Measurements from ENCODE around the gene PHLDA2. TPM values are rescaled to one million over a fixed set of nuclear protein-coding genes. Genes with fewer than 3 reads are reported as not detected.

PHLDA2 gene
- total RNA-seq, 3 donors from 2014 or later = 8.9 to 25.6 (median 23.9) TPM

GRCh38 chr11:2902784-2903671, 26.2 kb downstream of the PHLDA2 start:
- DNase-seq (peak; percentile 70 to 83 (median 81)), ATAC-seq (peak; percentile 49)
- Histone ChIP-seq H3K36me3 (ENCODE audit: low read depth) (no peaks in the 10 kb centered on the region), H3K9me3 (no peaks in the 10 kb centered on the region), H3K4me1 (ENCODE audit: low read depth) (peaks cover 16% of the 10 kb centered on the region), H3K4me3 (peak overlapping the region; percentile 57)
- intact Hi-C loops (cut with DNase I, micrococcal nuclease) = no loop called here
- TF ChIP-seq, protein P1, sequence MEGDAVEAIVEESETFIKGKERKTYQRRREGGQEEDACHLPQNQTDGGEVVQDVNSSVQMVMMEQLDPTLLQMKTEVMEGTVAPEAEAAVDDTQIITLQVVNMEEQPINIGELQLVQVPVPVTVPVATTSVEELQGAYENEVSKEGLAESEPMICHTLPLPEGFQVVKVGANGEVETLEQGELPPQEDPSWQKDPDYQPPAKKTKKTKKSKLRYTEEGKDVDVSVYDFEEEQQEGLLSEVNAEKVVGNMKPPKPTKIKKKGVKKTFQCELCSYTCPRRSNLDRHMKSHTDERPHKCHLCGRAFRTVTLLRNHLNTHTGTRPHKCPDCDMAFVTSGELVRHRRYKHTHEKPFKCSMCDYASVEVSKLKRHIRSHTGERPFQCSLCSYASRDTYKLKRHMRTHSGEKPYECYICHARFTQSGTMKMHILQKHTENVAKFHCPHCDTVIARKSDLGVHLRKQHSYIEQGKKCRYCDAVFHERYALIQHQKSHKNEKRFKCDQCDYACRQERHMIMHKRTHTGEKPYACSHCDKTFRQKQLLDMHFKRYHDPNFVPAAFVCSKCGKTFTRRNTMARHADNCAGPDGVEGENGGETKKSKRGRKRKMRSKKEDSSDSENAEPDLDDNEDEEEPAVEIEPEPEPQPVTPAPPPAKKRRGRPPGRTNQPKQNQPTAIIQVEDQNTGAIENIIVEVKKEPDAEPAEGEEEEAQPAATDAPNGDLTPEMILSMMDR (IDR thresholded peaks at IDR 0.05) = no peak

- peak overlapping the region; percentile 57 for H3K4me3 ChIP-seq
- intact Hi-C loops (cut with DNase I, micrococcal nuclease) = no loop called here
- H3K36me3 ChIP-seq (ENCODE audit: low read depth) = no peaks in the 10 kb centered on the region
- peaks cover 16% of the 10 kb centered on the region for H3K4me1 ChIP-seq (ENCODE audit: low read depth)
- TF ChIP-seq, protein P1 (IDR thresholded peaks at IDR 0.05) = no peak
- ATAC-seq = peak; percentile 81
- no peaks in the 10 kb centered on the region for H3K9me3 ChIP-seq
- peak; percentile 98 to 100 (median 98) for DNase-seq
Observed at GRCh38 chr11:2901854-2902783, 27.1 kb downstream of the PHLDA2 start.

DNA sequence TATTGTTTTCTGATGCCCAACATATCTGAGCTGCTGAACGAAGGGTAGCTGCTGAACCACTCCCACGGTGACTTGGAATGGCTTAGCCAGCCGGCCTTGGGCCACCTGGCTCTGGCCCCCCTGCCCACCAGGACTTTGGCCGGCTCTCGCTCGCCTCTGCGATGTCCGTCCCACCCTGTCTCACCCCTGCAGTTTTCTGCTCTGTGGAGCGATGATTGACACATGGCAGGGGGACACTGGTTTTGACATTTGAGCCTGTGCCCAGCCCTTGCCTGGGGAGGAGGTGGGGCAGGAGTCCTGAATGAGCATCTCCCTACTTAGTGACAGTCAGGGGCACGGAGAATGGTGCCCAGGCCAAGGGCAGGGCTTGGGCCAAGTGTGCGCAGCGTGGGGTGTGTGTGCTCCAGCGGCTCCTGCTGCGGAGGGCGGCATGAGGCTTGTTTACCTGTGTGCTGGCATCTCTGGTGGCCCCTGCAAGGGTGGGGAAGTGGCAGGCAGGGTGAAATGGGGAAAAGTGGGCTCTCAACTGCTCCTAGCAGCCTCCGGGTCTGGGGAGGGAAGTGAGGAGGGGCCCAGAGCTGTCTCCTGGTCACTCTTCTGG, 27.9 kb downstream of the PHLDA2 start:
- peaks cover 16% of the 10 kb centered on the region for H3K4me1 ChIP-seq (ENCODE audit: low read depth)
- no peak for DNase-seq
- no peak for ATAC-seq
- intact Hi-C loops (cut with DNase I, micrococcal nuclease) = no loop called here
- no peaks in the 10 kb centered on the region for H3K9me3 ChIP-seq
- H3K36me3 ChIP-seq (ENCODE audit: low read depth) = no peaks in the 10 kb centered on the region
- TF ChIP-seq, protein P1 (IDR thresholded peaks at IDR 0.05) = no peak
- H3K4me3 ChIP-seq = no peak overlapping the region

- Histone ChIP-seq H3K36me3 (ENCODE audit: low read depth) (no peaks in the 10 kb centered on the region), H3K4me1 (ENCODE audit: low read depth) (peaks cover 14% of the 10 kb centered on the region), H3K9me3 (no peaks in the 10 kb centered on the region), H3K4me3 (no peak overlapping the region)
- intact Hi-C loops (cut with DNase I, micrococcal nuclease) = loop anchor here in 1 of 2 donors (10.0 kb wide), 1 partner anchor 474 kb away; no protein-coding TSS in a partner anchor
- DNase-seq (no peak), ATAC-seq (no peak)
- TF ChIP-seq, protein P1 (IDR thresholded peaks at IDR 0.05) = no peak
Observed at GRCh38 chr11:2899080-2899783, 30.0 kb downstream of the PHLDA2 start.
